GM06990 (cell line): ENCODE results near the gene TYK2.
"Not testable (repeated sequence)": the region's sequence is repeated elsewhere in the genome, so short reads cannot be mapped to it uniquely, and the experiment has no call there.

Experiments used
- DNase-seq: peaks from one replicate; pipeline ENCODE4 v3.0.0-alpha.2; 2011; ENCODE audit not compliant: insufficient read length; ENCODE audit errors: extremely low read depth
- H3K27me3 ChIP-seq: replicated peaks from 2 replicates; pipeline ENCODE4 v1.6.0; 2011; ENCODE audit warnings: low read length; ENCODE audit not compliant: control insufficient read depth, insufficient read depth
- H3K36me3 ChIP-seq: 2 replicates; pipeline ENCODE4 v1.5.1; 2011; ENCODE audit warnings: low read length; ENCODE audit not compliant: control insufficient read depth, insufficient read depth
- H3K4me3 ChIP-seq: replicated peaks from 2 replicates; pipeline ENCODE4 v1.5.1; 2011; ENCODE audit warnings: low read depth, mild to moderate bottlenecking, control low read depth, low read length
- TF ChIP-seq, protein P1 (sequence below): IDR thresholded peaks from 2 replicates; pipeline ENCODE4 v1.5.1; 2011; ENCODE audit warnings: low read length, control low read depth, mild to moderate bottlenecking, inconsistent platforms; ENCODE audit not compliant: insufficient read depth, poor library complexity, severe bottlenecking

Gene TYK2

DNA sequence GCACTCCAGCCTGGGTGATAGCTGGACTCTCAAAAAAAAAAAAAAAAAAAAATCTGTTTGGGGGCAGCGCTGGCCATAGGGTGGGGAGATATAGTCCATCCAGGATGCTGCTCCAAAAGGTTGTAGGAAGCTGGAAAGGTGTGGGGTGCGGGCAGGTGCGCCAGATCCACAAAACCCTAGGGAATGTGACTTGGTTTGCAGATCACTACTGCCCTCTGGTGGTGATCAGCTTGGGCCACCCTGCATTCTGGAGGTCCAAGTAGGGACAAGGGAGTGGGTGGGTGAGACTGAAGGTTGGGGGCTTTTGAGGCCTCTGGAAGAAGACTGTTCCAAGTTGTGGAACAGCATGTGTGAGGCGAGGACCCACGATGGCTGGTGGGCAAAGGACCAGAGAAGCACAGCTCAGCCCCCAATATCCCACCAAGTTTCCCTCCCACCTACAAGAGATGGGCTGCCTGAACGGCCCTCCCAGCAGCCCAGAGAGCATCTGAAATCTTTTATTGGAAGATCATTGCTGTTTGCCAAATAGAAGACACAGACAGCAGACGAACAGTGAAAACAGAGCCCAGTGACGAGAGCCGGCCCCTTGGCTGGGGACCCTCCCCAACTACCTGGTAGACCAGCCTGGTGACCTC lies 10.4 kb upstream of the TYK2 start:
- DNase-seq = no peak
- no peaks in the 10 kb centered on the region for H3K27me3 ChIP-seq
- no peak overlapping the region for H3K4me3 ChIP-seq
- peaks cover 24% of the 10 kb centered on the region for H3K36me3 ChIP-seq
- TF ChIP-seq, protein P1, sequence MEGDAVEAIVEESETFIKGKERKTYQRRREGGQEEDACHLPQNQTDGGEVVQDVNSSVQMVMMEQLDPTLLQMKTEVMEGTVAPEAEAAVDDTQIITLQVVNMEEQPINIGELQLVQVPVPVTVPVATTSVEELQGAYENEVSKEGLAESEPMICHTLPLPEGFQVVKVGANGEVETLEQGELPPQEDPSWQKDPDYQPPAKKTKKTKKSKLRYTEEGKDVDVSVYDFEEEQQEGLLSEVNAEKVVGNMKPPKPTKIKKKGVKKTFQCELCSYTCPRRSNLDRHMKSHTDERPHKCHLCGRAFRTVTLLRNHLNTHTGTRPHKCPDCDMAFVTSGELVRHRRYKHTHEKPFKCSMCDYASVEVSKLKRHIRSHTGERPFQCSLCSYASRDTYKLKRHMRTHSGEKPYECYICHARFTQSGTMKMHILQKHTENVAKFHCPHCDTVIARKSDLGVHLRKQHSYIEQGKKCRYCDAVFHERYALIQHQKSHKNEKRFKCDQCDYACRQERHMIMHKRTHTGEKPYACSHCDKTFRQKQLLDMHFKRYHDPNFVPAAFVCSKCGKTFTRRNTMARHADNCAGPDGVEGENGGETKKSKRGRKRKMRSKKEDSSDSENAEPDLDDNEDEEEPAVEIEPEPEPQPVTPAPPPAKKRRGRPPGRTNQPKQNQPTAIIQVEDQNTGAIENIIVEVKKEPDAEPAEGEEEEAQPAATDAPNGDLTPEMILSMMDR = peak; percentile 91

DNA sequence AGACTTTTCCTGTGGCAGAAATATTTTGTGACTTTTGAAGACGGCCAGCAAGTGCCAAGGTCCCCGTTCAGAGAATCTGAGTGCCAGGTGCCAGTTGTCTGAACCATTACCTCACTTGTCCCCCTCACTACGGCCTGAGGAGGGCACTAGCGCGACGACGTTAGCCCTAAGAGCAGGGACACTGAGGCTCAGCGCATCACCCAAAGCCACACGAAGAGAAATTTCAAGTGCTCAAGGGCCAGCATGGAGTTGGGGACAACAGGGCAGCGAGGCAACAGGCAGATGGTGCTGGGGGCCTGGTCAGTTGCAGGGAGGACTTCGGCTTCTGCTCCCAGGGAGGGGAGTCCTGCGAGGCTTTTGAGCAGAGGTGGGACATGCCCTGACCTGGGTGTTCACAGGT lies 9.5 kb upstream of the TYK2 start:
- no peak for DNase-seq

DNA sequence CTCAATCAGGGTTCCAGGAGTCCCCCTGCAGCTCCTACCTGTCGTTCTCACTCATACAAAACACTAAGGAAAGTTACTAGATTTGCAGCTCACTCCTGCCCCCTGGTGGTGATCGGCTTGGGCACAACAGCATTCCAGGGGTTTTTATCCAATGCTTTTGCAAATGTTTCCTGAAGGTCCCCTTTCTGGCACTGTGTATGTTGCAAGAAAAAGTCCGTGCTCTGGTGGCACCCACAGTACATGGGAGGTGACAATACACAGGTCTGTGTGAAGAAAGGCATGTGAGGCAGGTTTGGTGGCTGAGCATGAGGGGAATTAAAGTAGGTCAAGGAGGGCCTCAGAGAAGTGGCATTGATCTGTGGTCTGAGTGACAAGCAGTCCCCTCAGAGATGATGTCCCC lies 8.6 kb upstream of the TYK2 start:
- peak; percentile 46 for DNase-seq
- Histone ChIP-seq H3K36me3 (peaks cover 17% of the 10 kb centered on the region), H3K27me3 (no peaks in the 10 kb centered on the region), H3K4me3 (no peak overlapping the region)
- TF ChIP-seq, protein P1 = peak; percentile 95

More for the DNA sequence above, 9.5 kb upstream of the TYK2 start:
- Histone ChIP-seq H3K4me3 (no peak overlapping the region), H3K27me3 (no peaks in the 10 kb centered on the region), H3K36me3 (peaks cover 19% of the 10 kb centered on the region)
- TF ChIP-seq, protein P1 = peak; percentile 39

DNA sequence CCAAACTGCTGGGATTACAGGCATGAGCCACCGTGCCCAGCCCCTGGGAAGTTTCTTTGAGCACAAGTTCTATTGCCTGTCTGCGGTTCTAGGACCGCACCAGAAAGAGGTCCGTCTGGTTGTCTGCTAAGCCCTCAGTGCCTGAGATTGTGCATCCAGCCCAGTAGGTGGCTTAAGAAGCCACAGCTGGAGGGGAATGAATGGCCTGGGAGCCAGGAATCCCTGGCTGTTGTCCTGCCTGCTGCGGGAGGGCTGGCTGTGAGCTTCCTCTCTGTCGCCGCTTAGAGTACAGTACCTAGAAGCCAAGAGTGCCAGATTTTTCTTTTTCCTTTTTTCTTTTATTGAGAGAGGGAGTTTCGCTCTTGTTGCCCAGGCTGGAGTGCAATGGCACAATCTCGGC lies 4.2 kb upstream of the TYK2 start:
- TF ChIP-seq, protein P1 = no peak
- Histone ChIP-seq H3K4me3 (no peak overlapping the region), H3K27me3 (no peaks in the 10 kb centered on the region), H3K36me3 (no peaks in the 10 kb centered on the region)
- no peak for DNase-seq

DNA sequence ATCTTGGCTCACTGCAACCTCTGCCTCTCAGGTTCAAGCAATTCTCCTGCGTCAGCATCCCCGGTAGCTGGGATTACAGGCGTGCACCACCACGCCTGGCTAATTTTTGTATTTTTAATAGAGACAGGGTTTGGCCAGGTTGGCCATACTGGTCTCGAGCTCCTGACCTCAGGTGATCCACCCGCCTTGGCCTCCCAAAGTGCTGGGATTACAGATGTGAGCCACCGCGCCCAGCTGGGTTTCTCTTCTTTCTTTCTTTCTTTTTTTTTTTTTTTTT lies 2.8 kb upstream of the TYK2 start:
- H3K36me3 ChIP-seq, H3K27me3 ChIP-seq, DNase-seq, H3K4me3 ChIP-seq: not testable (repeated sequence)

DNA sequence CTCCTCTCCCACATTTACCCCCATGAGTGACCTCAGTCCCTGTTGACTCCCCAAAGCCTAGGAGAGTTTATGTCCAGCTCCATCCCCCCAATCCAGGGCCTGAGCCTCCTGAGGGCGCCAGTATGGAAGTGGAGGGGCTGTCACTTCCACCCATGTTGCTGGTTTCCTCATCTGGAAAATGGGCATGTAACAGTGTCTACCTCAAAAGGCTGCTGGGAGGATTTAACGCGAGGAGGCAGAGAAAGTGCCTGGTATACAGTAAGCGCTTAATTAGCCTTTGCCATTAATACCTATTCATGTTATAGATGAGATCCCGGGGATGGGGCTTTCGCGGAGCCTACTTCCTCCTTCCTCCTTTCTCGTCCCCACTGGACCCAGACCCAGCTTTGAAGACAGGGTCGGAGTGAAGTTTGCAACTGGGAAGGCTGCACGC lies 476 bp downstream of the TYK2 start:
- peaks cover 12% of the 10 kb centered on the region for H3K36me3 ChIP-seq
- no peak for DNase-seq
- H3K4me3 ChIP-seq = peak overlapping the region; percentile 98
- TF ChIP-seq, protein P1 = no peak
- H3K27me3 ChIP-seq = no peaks in the 10 kb centered on the region
